Uterus (tissue), 4 donors: ENCODE data around the gene PCMTD2. TPM values are rescaled to one million over a fixed set of nuclear protein-coding genes. Genes with fewer than 3 reads are reported as not detected.

ENCODE experiments used
- DNase-seq, 2 donors: peaks; one replicate each; pipeline ENCODE4 v3.0.0-alpha.2; 2019 to 2020
- H3K27ac ChIP-seq, 2 donors: fragments of 200-600 bp; sonication (generic); 1 replicate in 1 of 2; 2 replicates in 1 of 2; pipeline ENCODE4 v1.5.1; 2016 to 2018
- H3K27me3 ChIP-seq, 2 donors: fragments of 200-600 bp; sonication (generic); one replicate each; pipeline ENCODE4 v1.5.1; 2018 to 2019; ENCODE audit warnings: control low read depth in 1 of 2
- H3K36me3 ChIP-seq, 2 donors: fragments of 200-600 bp; sonication (generic); one replicate each; pipeline ENCODE4 v1.5.1; 2019; ENCODE audit warnings: control low read depth in 1 of 2
- H3K4me1 ChIP-seq, 2 donors: fragments of 200-600 bp; sonication (generic); one replicate each; pipeline ENCODE4 v1.5.1; 2018 to 2019; ENCODE audit warnings: control low read depth in 1 of 2
- H3K4me3 ChIP-seq, 2 donors: fragments of 200-600 bp; sonication (generic); 1 replicate in 1 of 2; 2 replicates in 1 of 2; pipeline ENCODE4 v1.5.1; 2018 to 2019; ENCODE audit warnings: mild to moderate bottlenecking in 1 of 2
- H3K9me3 ChIP-seq, 2 donors: fragments of 200-600 bp; sonication (generic); one replicate each; pipeline ENCODE4 v1.5.1; 2019; ENCODE audit warnings: control low read depth in 1 of 2
- CTCF ChIP-seq, 4 experiments: fragments of 200-600 bp in 2 of 4; fragments of 450-650 bp in 2 of 4; sonication (generic) in 2 of 4; IDR thresholded peaks; one replicate each; pipeline ENCODE4 v1.5.1; 2016 to 2019; ENCODE audit warnings: antibody characterized with exemption in 4 of 4, mild to moderate bottlenecking in 2 of 4, moderate library complexity in 1 of 4
- POLR2A ChIP-seq, 2 donors: fragments of 450-650 bp; IDR thresholded peaks; one replicate each; pipeline ENCODE4 v1.6.1; 2016; ENCODE audit warnings: antibody characterized with exemption in 2 of 2, mild to moderate bottlenecking in 1 of 2, moderate library complexity in 1 of 2
- intact Hi-C: fragments of 100-400 bp; cut with DNase I; formaldehyde crosslinking; loops from one replicate; pipeline ENCODE4 v1.15.1; 2023; ENCODE audit warnings: low total_unique reads
- total RNA-seq, 4 donors: library from RNA; depleted of rRNA in 3 of 4; stranded (reverse); fragments of >200 nt in 3 of 4; gene quantifications; one replicate each; pipeline versions ENCODE4 v1.1.0 to v1.2.4, GENCODE V29; 2014 to 2023
- donor health status: DM: yes; HTN: yes; CAD: no.

Gene PCMTD2
- total RNA-seq, 4 donors from 2014 or later = 50.5 to 162 (median 66.1) TPM

- no peaks in the 10 kb centered on the region for H3K9me3 ChIP-seq
- intact Hi-C loops = no loop called here
- no peak overlapping the region for H3K27ac ChIP-seq
- no peaks in the 10 kb centered on the region for H3K4me1 ChIP-seq
- no peak for DNase-seq
- no peak for TF ChIP-seq POLR2A (IDR thresholded peaks at IDR 0.05)
- no peak for TF ChIP-seq CTCF (IDR thresholded peaks at IDR 0.05)
- no peaks in the 10 kb centered on the region for H3K36me3 ChIP-seq
- H3K27me3 ChIP-seq = no peaks in the 10 kb centered on the region
- no peak overlapping the region for H3K4me3 ChIP-seq
These were observed 2.1 kb upstream of the PCMTD2 start for GRCh38 chr20:64253443-64253842.

- intact Hi-C loops = no loop called here
- TF ChIP-seq POLR2A (IDR thresholded peaks at IDR 0.05) (no peak), CTCF (IDR thresholded peaks at IDR 0.05) (no peak)
- H3K36me3 ChIP-seq = no peaks in the 10 kb centered on the region
- H3K4me3 ChIP-seq = no peak overlapping the region
- H3K4me1 ChIP-seq = no peaks in the 10 kb centered on the region
- H3K27me3 ChIP-seq = no peaks in the 10 kb centered on the region
- H3K9me3 ChIP-seq = no peaks in the 10 kb centered on the region
- DNase-seq = no peak
- no peak overlapping the region for H3K27ac ChIP-seq
These were observed 1.4 kb upstream of the PCMTD2 start for GRCh38 chr20:64254156-64254555.

- peak overlapping the region; percentile 67 to 76 for H3K4me3 ChIP-seq
- TF ChIP-seq CTCF (IDR thresholded peaks at IDR 0.05) = no peak
- TF ChIP-seq POLR2A (IDR thresholded peaks at IDR 0.05) = no peak
- H3K36me3 ChIP-seq = no peaks in the 10 kb centered on the region
- H3K27ac ChIP-seq = peak overlapping the region; percentile 82 to 87
- peaks cover 0 to 2% of the 10 kb centered on the region in 2 donors for H3K4me1 ChIP-seq
- intact Hi-C loops = no loop called here
- DNase-seq = no peak
- no peaks in the 10 kb centered on the region for H3K9me3 ChIP-seq
- H3K27me3 ChIP-seq = no peaks in the 10 kb centered on the region
These were observed 782 bp upstream of the PCMTD2 start for GRCh38 chr20:64254571-64255360.

- Histone ChIP-seq H3K27me3 (no peaks in the 10 kb centered on the region), H3K9me3 (no peaks in the 10 kb centered on the region), H3K4me3 (peak overlapping the region; percentile 67 to 76), H3K27ac (peak overlapping the region; percentile 82 to 87), H3K36me3 (no peaks in the 10 kb centered on the region), H3K4me1 (peaks cover 6 to 8% of the 10 kb centered on the region in 2 donors)
- TF ChIP-seq CTCF (IDR thresholded peaks at IDR 0.05) (no peak), POLR2A (IDR thresholded peaks at IDR 0.05) (no peak)
- DNase-seq = no peak
- intact Hi-C loops = no loop called here
These were observed 861 bp downstream of the PCMTD2 start for GRCh38 chr20:64256282-64256935.

GRCh38 chr20:64257107-64257757 is 1.7 kb downstream of the PCMTD2 start:
- intact Hi-C loops = no loop called here
- Histone ChIP-seq H3K9me3 (no peaks in the 10 kb centered on the region), H3K27ac (peak overlapping the region in 1 of 2 donors; percentile 7), H3K27me3 (no peaks in the 10 kb centered on the region), H3K36me3 (no peaks in the 10 kb centered on the region), H3K4me3 (no peak overlapping the region), H3K4me1 (peaks cover 8 to 12% of the 10 kb centered on the region in 2 donors)
- no peak for DNase-seq
- no peak for TF ChIP-seq CTCF (IDR thresholded peaks at IDR 0.05)
- no peak for TF ChIP-seq POLR2A (IDR thresholded peaks at IDR 0.05)
